Ishikawa (cell line): ENCODE data around the gene ITPR2.

ENCODE experiments used
- CEBPB ChIP-seq: IDR thresholded peaks from 2 replicates; pipeline ENCODE4 v1.6.1; 2012
- EGR1 ChIP-seq: IDR thresholded peaks from 2 replicates; pipeline ENCODE4 v1.6.1; 2012
- EP300 ChIP-seq: IDR thresholded peaks from 2 replicates; pipeline ENCODE4 v1.6.1; 2012; ENCODE audit warnings: borderline replicate concordance
- NFIC ChIP-seq: IDR thresholded peaks from 2 replicates; pipeline ENCODE4 v1.6.1; 2012
- RAD21 ChIP-seq: IDR thresholded peaks from 2 replicates; pipeline ENCODE4 v1.6.1; 2012; ENCODE audit warnings: low read depth
- TAF1 ChIP-seq: IDR thresholded peaks from 2 replicates; pipeline ENCODE4 v1.6.1; 2012; ENCODE audit warnings: low read depth, mild to moderate bottlenecking
- TEAD4 ChIP-seq: IDR thresholded peaks from 2 replicates; pipeline ENCODE4 v1.6.1; 2012
- YY1 ChIP-seq: IDR thresholded peaks from 2 replicates; pipeline ENCODE4 v1.6.1; 2012; ENCODE audit warnings: low read depth
- TF ChIP-seq, protein P1 (sequence below): IDR thresholded peaks from 2 replicates; pipeline ENCODE4 v1.6.1; 2012; ENCODE audit warnings: low read depth, mild to moderate bottlenecking

DNA sequence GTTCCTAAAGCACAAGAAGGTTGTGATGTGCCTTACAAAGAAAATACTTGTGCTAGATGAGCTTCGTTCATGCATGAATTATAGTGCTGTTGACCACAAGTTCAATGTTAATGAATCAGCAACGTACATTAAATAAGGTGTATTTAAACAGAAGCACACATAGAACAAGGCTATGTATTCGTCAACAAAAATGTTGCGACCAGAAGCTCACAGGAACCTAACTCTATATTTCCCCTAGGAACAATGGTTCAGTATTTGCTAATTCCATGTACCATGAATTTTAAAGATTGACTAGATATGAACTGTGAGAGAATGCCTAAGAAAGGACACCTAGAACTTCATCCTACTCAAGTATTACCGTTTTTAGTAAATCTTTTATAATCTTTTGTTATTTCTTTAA, 149.6 kb downstream of the ITPR2 start:
- TF ChIP-seq EGR1 = no peak
- TF ChIP-seq TAF1 = no peak
- TF ChIP-seq, protein P1, sequence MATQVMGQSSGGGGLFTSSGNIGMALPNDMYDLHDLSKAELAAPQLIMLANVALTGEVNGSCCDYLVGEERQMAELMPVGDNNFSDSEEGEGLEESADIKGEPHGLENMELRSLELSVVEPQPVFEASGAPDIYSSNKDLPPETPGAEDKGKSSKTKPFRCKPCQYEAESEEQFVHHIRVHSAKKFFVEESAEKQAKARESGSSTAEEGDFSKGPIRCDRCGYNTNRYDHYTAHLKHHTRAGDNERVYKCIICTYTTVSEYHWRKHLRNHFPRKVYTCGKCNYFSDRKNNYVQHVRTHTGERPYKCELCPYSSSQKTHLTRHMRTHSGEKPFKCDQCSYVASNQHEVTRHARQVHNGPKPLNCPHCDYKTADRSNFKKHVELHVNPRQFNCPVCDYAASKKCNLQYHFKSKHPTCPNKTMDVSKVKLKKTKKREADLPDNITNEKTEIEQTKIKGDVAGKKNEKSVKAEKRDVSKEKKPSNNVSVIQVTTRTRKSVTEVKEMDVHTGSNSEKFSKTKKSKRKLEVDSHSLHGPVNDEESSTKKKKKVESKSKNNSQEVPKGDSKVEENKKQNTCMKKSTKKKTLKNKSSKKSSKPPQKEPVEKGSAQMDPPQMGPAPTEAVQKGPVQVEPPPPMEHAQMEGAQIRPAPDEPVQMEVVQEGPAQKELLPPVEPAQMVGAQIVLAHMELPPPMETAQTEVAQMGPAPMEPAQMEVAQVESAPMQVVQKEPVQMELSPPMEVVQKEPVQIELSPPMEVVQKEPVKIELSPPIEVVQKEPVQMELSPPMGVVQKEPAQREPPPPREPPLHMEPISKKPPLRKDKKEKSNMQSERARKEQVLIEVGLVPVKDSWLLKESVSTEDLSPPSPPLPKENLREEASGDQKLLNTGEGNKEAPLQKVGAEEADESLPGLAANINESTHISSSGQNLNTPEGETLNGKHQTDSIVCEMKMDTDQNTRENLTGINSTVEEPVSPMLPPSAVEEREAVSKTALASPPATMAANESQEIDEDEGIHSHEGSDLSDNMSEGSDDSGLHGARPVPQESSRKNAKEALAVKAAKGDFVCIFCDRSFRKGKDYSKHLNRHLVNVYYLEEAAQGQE = no peak
- no peak for TF ChIP-seq TEAD4
- no peak for TF ChIP-seq NFIC
- no peak for TF ChIP-seq CEBPB
- no peak for TF ChIP-seq RAD21
- no peak for TF ChIP-seq EP300
- TF ChIP-seq YY1 = no peak
